ENCODE measurements around the gene ABHD3.

GRCh38 chr18:21664069-21664468 is 40.5 kb downstream of the ABHD3 start:
- TF ChIP-seq EP300 (conservative IDR thresholded peaks at IDR 0.05; ENCODE audit: poor library complexity, severe bottlenecking) (no peak), CTCF (IDR thresholded peaks at IDR 0.05; ENCODE audit: poor library complexity, severe bottlenecking) (no peak)

Data from neural cell (in vitro differentiated cells).